HFF-Myc (cell line): ENCODE data around the gene PRSS1.
"Not testable (repeated sequence)": the region's sequence is repeated elsewhere in the genome, so short reads cannot be mapped to it uniquely, and the experiment has no call there.

Experiments
- DNase-seq: peaks from one replicate; pipeline ENCODE4 v3.0.0-alpha.2; 2011; ENCODE audit warnings: low read depth; ENCODE audit errors: extremely low read depth
- H3K4me3 ChIP-seq: replicated peaks from 2 replicates; pipeline ENCODE4 v1.5.1; 2011; ENCODE audit warnings: low read depth, mild to moderate bottlenecking, control low read depth, low read length
- TF ChIP-seq, protein P1 (sequence below): IDR thresholded peaks from 2 replicates; pipeline ENCODE4 v1.5.1; 2012; ENCODE audit warnings: mild to moderate bottlenecking, low read depth, low read length, control low read depth; ENCODE audit errors: missing control alignments

Gene PRSS1

DNA sequence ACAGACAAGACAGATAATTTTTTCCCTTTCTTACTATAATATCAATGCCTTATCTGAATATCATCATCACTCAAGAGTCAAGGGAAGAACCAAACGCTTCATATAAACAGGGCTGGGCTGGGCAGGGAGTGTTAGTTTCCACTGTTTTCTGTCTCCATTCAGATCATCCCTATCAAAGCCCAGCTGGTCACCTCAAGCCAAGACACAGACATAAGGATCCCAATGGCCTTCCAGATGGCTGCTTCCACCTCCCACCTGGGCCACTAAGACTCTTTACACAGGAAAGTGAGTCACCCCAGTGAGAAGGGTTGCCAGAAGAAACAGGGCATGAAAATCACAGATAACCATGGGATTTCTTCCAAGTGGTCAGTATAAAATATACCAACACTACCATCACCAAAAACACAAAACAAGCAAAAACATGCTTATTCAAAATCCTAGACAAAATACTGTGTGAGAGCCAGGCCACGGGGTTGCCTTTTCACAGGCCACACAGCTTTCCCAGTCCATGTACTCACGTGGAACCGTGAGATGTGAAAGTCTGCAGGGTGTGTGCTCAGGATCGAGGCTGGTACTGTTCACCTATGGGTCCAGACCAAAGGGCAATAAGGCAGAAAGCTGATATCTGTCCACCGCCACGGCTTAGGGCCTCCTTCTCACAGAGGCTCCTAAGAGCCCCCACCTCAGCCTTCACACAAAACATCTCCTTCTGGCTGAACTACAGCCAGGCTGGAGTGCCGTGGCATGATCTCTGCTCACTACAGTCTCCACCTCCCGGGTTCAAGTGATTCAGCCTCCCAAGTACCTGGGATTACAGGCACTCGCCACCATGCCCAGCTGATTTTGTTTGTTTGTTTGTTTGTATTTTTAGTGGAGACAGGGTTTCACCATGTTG is 5.7 kb downstream of the PRSS1 start:
- TF ChIP-seq, protein P1, sequence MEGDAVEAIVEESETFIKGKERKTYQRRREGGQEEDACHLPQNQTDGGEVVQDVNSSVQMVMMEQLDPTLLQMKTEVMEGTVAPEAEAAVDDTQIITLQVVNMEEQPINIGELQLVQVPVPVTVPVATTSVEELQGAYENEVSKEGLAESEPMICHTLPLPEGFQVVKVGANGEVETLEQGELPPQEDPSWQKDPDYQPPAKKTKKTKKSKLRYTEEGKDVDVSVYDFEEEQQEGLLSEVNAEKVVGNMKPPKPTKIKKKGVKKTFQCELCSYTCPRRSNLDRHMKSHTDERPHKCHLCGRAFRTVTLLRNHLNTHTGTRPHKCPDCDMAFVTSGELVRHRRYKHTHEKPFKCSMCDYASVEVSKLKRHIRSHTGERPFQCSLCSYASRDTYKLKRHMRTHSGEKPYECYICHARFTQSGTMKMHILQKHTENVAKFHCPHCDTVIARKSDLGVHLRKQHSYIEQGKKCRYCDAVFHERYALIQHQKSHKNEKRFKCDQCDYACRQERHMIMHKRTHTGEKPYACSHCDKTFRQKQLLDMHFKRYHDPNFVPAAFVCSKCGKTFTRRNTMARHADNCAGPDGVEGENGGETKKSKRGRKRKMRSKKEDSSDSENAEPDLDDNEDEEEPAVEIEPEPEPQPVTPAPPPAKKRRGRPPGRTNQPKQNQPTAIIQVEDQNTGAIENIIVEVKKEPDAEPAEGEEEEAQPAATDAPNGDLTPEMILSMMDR: no peak
- peak; percentile 39 for DNase-seq
- H3K4me3 ChIP-seq: no peak overlapping the region

DNA sequence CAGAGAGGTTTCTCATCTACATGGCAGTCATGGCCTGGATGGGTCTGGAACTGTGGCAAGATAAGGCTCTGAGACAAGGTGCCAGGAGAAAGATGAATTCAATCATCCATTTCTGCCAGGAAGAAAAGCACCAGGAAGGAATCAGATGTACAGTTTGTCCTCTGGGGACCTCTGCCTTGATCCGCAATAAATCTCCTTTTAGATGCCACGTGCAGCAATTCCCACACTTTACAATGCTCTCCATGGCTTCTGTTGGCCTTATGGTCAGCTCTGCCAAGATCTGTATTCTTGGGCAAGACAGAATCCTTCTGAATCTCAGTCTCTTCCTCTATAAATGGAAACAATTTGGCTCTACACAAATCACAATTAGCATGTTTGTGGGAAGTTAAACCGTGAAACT is 9.0 kb downstream of the PRSS1 start:
- not testable (repeated sequence) for H3K4me3 ChIP-seq, DNase-seq

DNA sequence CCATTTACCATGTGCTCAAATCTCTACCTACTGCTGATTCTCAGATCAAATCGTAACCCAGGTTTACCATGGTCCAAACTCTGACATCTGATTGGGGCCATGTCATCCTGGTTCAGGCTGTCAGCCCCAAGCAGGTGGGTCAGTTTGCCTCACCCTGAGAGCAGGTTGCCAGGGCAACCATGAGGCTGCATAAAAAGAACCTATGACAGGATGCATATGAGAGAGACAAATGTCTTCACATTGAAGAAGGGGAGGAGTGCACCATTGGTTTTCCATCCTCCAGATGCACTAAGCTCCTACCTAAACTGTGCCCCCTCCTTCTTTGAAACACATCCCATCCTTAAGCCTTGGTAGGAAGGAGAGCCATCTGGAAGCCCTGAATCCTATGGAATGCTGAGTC is 10.2 kb downstream of the PRSS1 start:
- DNase-seq: no peak
- TF ChIP-seq, protein P1: no peak
- no peak overlapping the region for H3K4me3 ChIP-seq

DNA sequence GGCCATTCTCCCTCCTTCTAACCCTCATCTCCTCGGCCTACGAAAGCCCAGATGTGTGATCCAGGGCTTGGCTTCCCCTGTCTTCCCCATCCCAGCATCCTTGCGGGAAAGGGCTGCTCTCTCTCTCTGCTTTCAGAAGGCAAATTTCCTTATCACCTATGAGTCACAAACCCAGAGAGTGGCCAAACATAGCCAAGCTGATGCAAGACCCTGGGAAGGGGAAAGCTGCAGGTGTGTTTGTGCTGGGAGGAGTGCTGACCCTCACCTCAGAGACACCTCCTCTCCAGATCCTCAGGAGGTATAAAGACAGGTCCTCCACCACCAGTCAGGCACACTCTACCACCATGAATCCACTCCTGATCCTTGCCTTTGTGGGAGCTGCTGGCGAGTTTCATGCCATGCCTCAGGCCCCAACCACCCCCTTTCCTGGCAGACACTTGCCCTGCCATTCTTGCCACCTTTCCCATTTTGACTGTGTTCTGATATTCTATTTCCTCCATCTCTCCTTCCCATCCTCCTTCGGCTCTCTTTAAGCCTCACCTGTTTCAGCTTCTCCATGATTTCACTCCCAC is 10.9 kb downstream of the PRSS1 start:
- no peak for DNase-seq
- TF ChIP-seq, protein P1: no peak
- H3K4me3 ChIP-seq: no peak overlapping the region

DNA sequence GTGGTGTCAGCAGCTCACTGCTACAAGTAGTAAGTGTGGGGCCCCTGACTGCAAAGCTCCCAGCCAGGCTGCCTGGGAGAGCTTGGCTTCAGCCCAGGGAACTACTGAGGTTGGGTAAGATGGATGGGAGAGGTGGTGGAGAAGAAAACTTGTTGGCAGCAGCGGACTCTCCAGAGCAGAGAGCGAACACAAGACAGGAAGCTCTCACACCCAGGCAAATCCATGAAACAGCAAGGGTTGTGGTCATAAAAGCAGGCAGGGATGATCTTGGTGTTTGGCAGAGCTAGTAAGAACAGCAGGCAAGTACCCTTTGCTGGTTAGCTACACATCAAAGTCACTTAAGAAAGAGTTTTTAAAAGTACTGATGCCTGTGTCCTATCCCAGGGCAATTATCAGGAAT is 12.3 kb downstream of the PRSS1 start:
- not testable (repeated sequence) for H3K4me3 ChIP-seq, DNase-seq

DNA sequence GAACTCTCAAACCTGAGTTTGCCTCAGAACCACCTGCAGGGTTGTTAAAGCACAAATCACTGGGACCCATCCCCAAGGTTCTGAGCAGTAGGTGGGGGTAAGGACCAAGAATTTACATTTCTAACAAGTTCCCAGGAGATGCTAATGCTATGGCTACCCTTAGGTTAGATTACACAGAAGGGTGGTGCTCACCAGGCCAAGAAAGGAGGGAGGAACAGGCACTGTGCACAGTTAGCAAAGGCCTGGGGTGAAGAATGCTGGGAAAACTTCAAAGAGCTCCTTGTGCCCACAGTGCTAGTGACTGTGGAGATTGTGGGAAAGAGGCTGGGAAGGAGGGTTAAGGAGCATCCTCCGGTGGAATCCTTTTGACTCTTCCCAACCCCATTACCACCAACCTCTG is 12.8 kb downstream of the PRSS1 start:
- DNase-seq: no peak
- H3K4me3 ChIP-seq: no peak overlapping the region
- TF ChIP-seq, protein P1: no peak

DNA sequence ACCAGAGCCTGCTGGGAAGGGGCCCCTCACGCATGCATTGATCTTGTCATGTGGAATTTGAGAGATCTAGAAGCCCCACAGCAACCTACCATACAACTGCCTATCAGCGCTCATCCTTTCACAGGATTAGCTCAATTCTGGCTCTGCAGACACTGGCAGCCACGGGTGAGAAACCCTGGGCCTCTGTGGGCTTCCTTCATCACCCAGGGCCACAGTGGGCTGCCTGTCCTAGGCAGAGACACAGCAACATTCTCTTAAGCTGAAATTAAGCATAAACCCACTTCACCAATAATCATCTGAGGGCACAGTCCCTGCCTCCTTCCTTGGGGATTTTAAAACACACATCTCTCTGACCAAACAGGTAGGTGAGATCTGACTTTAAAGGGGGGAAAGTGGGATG is 18.2 kb downstream of the PRSS1 start:
- H3K4me3 ChIP-seq: no peak overlapping the region
- DNase-seq: no peak
- TF ChIP-seq, protein P1: no peak

DNA sequence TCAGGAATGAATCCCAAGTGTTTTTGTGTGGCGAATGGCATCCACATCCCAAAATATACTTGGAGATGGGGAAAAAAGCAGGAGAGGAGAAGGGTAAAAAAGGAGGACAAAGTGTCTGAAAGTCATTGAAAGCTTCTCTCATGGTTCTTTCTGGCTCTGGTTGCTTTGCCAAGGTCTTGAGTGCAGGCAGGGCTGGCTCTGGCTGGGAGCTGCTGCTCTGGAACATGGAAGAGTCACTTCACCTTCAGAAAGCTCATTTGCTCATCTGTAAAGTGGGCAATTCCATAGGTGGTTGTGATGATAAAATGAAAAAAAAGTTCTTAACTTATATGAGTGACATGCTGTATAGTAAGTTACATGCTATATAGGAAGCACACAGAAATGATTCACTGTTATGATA is 18.6 kb downstream of the PRSS1 start:
- H3K4me3 ChIP-seq: no peak overlapping the region
- no peak for DNase-seq
- TF ChIP-seq, protein P1: no peak

DNA sequence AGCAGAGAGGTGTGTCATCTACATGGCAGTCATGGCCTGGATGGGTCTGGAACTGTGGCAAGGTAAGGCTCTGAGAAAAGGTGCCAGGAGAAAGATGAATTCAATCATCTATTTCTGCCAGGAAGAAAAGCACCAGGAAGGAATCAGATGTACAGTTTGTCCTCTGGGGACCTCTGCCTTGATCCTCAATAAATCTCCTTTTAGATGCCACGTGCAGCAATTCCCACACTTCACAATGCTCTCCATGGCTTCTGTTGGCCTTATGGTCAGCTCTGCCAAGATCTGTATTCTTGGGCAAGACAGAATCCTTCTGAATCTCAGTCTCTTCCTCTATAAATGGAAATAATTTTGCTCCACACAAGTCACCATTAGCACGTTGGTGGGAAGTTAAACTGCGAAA is 19.6 kb downstream of the PRSS1 start:
- H3K4me3 ChIP-seq, DNase-seq: not testable (repeated sequence)
